GM21737 (cell line): Measurements from ENCODE around the gene RAPGEF1.
"Not testable (repeated sequence)": the region's sequence is repeated elsewhere in the genome, so short reads cannot be mapped to it uniquely, and the experiment has no call there.

Experiments used
- ATAC-seq: cut with Tn5 transposase; IDR thresholded peaks from one replicate; pipeline ENCODE4 v1.9.1; 2021; ENCODE audit warnings: mild to moderate bottlenecking, moderate library complexity; ENCODE audit not compliant: unreplicated experiment

The RAPGEF1 gene

GRCh38 chr9:131739959-131740648 is at the start of gene RAPGEF1:
Gene RAPGEF1 (minus strand): TSS chr9:131740076. CDS start chr9:131739830, 246 bp downstream.
- ATAC-seq = peak; percentile 46

- ATAC-seq = no peak
These were observed 49.0 kb upstream of the RAPGEF1 start for GRCh38 chr9:131788851-131789250.

- ATAC-seq = no peak
These were observed 48.0 kb upstream of the RAPGEF1 start for GRCh38 chr9:131787838-131788237.

GRCh38 chr9:131784748-131785501 is 45.0 kb upstream of the RAPGEF1 start:
- ATAC-seq = no peak

GRCh38 chr9:131781069-131781468 is 41.2 kb upstream of the RAPGEF1 start:
- no peak for ATAC-seq

GRCh38 chr9:131776473-131776872 is 36.6 kb upstream of the RAPGEF1 start:
- ATAC-seq = no peak

- no peak for ATAC-seq
These were observed 36.2 kb upstream of the RAPGEF1 start for GRCh38 chr9:131776036-131776435.

GRCh38 chr9:131774636-131775035 is 34.8 kb upstream of the RAPGEF1 start:
- ATAC-seq = no peak

- ATAC-seq = no peak
These were observed 34.1 kb upstream of the RAPGEF1 start for GRCh38 chr9:131773911-131774379.

GRCh38 chr9:131772940-131773339 is 33.1 kb upstream of the RAPGEF1 start:
- ATAC-seq = no peak

GRCh38 chr9:131771646-131772045 is 31.8 kb upstream of the RAPGEF1 start:
- no peak for ATAC-seq

- no peak for ATAC-seq
These were observed 29.5 kb upstream of the RAPGEF1 start for GRCh38 chr9:131769361-131769760.

- no peak for ATAC-seq
These were observed 24.7 kb upstream of the RAPGEF1 start for GRCh38 chr9:131764568-131764967.

- no peak for ATAC-seq
These were observed 22.6 kb upstream of the RAPGEF1 start for GRCh38 chr9:131762356-131762932.

GRCh38 chr9:131759017-131759647 is 19.3 kb upstream of the RAPGEF1 start:
- no peak for ATAC-seq

- ATAC-seq = no peak
These were observed 17.7 kb upstream of the RAPGEF1 start for GRCh38 chr9:131757549-131757948.

GRCh38 chr9:131755541-131756198 is 15.8 kb upstream of the RAPGEF1 start:
- no peak for ATAC-seq

- no peak for ATAC-seq
These were observed 15.0 kb upstream of the RAPGEF1 start for GRCh38 chr9:131754846-131755245.

GRCh38 chr9:131753751-131754150 is 13.9 kb upstream of the RAPGEF1 start:
- ATAC-seq = not testable (repeated sequence)

- no peak for ATAC-seq
These were observed 12.5 kb upstream of the RAPGEF1 start for GRCh38 chr9:131752231-131752884.
